DND-41 (cell line): Measurements from ENCODE around the gene CHTF8.

Experiments
- EZH2 ChIP-seq: IDR thresholded peaks from 3 replicates; pipeline ENCODE4 v1.6.1; 2012; ENCODE audit warnings: borderline replicate concordance, low read depth, mild to moderate bottlenecking, moderate library complexity, low read length, inconsistent platforms; ENCODE audit not compliant: severe bottlenecking
- TF ChIP-seq, protein P1 (sequence below): IDR thresholded peaks from 2 replicates; pipeline ENCODE4 v1.5.1; 2012; ENCODE audit warnings: borderline replicate concordance, low read length, moderate library complexity, mild to moderate bottlenecking; ENCODE audit not compliant: poor library complexity, severe bottlenecking; ENCODE audit errors: extremely low read depth

DNA sequence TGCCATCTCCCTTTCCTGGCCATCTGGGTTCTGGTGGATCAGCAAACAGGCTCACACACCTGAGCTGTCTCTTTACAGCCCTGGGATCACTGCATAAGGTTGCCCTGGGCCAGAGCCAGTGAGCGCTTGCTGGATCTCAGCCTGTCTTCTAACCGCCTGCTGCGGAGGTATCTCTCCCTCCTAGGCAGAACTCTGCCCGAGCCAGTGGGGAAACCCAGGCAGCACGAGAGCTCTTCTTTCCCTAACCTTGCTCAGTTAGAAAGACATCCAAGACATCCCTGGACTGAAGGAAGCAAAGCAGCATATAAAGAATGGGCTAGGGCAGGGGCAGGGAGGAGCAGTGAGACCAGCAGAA, 20.5 kb downstream of the CHTF8 start:
- TF ChIP-seq, protein P1, sequence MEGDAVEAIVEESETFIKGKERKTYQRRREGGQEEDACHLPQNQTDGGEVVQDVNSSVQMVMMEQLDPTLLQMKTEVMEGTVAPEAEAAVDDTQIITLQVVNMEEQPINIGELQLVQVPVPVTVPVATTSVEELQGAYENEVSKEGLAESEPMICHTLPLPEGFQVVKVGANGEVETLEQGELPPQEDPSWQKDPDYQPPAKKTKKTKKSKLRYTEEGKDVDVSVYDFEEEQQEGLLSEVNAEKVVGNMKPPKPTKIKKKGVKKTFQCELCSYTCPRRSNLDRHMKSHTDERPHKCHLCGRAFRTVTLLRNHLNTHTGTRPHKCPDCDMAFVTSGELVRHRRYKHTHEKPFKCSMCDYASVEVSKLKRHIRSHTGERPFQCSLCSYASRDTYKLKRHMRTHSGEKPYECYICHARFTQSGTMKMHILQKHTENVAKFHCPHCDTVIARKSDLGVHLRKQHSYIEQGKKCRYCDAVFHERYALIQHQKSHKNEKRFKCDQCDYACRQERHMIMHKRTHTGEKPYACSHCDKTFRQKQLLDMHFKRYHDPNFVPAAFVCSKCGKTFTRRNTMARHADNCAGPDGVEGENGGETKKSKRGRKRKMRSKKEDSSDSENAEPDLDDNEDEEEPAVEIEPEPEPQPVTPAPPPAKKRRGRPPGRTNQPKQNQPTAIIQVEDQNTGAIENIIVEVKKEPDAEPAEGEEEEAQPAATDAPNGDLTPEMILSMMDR: no peak
- TF ChIP-seq EZH2: no peak
